GM23338 (cell line): ENCODE measurements around the gene MYO19.

ENCODE experiments used
- CREB1 ChIP-seq: fragments of 250-450 bp; sonication (Bioruptor Pico); IDR thresholded peaks from 2 replicates; pipeline ENCODE4 v1.5.0; 2020; ENCODE audit warnings: low read depth, mild to moderate bottlenecking, moderate library complexity
- EZH2 ChIP-seq: fragments of 200-600 bp; sonication (generic); IDR thresholded peaks from one replicate; pipeline ENCODE4 v1.8.0; 2017; ENCODE audit warnings: antibody characterized with exemption, mild to moderate bottlenecking, low read depth; ENCODE audit not compliant: unreplicated experiment
- EZH2phosphoT487 ChIP-seq: fragments of 200-600 bp; sonication (generic); IDR thresholded peaks from one replicate; pipeline ENCODE4 v1.8.1; 2018; ENCODE audit warnings: antibody characterized with exemption; ENCODE audit not compliant: unreplicated experiment
- POLR2AphosphoS5 ChIP-seq: IDR thresholded peaks from 2 replicates; pipeline ENCODE4 v1.6.1; 2016; ENCODE audit warnings: antibody characterized with exemption, low read depth
- TF ChIP-seq, protein P1 (sequence below), 2 experiments: fragments of 200-600 bp in 1 of 2; sonication (generic) in 1 of 2; conservative IDR thresholded peaks; 2 replicates each; pipeline versions ENCODE4 v1.5.1 to v1.6.1; 2016 to 2017; ENCODE audit warnings: antibody characterized with exemption in 2 of 2, low read depth in 2 of 2, mild to moderate bottlenecking in 2 of 2, moderate library complexity in 1 of 2
- TF ChIP-seq, protein P2 (sequence below): IDR thresholded peaks from 2 replicates; pipeline ENCODE4 v1.6.1; 2016; ENCODE audit warnings: antibody characterized with exemption

DNA sequence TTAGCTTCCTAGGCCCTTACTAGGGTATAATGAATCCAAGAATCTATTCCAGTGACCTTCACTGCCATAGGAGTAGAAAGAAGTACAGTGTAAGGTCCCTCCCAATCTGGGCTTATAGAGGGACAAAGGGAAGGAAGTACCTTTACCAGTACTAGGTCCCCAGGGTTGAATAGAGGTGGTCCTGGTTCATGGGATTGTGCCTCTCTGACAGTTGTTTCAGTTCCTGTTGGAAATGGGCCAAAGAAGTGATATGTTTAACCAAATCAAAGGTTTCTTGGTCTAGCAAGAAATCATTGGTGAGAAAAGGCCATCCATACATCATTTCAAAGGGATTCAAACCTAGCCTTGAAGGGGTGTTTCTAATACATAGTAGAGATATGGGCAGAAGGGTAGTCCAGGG lies 64.2 kb downstream of the MYO19 start:
- TF ChIP-seq, protein P1, sequence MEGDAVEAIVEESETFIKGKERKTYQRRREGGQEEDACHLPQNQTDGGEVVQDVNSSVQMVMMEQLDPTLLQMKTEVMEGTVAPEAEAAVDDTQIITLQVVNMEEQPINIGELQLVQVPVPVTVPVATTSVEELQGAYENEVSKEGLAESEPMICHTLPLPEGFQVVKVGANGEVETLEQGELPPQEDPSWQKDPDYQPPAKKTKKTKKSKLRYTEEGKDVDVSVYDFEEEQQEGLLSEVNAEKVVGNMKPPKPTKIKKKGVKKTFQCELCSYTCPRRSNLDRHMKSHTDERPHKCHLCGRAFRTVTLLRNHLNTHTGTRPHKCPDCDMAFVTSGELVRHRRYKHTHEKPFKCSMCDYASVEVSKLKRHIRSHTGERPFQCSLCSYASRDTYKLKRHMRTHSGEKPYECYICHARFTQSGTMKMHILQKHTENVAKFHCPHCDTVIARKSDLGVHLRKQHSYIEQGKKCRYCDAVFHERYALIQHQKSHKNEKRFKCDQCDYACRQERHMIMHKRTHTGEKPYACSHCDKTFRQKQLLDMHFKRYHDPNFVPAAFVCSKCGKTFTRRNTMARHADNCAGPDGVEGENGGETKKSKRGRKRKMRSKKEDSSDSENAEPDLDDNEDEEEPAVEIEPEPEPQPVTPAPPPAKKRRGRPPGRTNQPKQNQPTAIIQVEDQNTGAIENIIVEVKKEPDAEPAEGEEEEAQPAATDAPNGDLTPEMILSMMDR (conservative IDR thresholded peaks at IDR 0.05; ENCODE audit: low read depth in 2 of 2) = no peak
- TF ChIP-seq POLR2AphosphoS5 = no peak
- TF ChIP-seq EZH2phosphoT487 = no peak
- no peak for TF ChIP-seq CREB1
- TF ChIP-seq, protein P2, sequence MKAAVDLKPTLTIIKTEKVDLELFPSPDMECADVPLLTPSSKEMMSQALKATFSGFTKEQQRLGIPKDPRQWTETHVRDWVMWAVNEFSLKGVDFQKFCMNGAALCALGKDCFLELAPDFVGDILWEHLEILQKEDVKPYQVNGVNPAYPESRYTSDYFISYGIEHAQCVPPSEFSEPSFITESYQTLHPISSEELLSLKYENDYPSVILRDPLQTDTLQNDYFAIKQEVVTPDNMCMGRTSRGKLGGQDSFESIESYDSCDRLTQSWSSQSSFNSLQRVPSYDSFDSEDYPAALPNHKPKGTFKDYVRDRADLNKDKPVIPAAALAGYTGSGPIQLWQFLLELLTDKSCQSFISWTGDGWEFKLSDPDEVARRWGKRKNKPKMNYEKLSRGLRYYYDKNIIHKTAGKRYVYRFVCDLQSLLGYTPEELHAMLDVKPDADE = no peak
- no peak for TF ChIP-seq EZH2
